ENCODE measurements around the gene CDH16. TPM values are rescaled to one million over a fixed set of nuclear protein-coding genes. Genes with fewer than 3 reads are reported as not detected.

The CDH16 gene
- total and polyA plus RNA-seq, 2 of the 13 experiments (the other 11 are each of a cell fraction or from before 2014, with no cell fraction given): 2.7 to 3.9 TPM

- TF ChIP-seq UBTF (CRISPR knock-in tag; IDR thresholded peaks at IDR 0.05) (0 out of 2 replicates have a peak, but pooled peaks have one; percentile 28), YEATS4 (CRISPR knock-in tag; IDR thresholded peaks at IDR 0.05; ENCODE audit: borderline replicate concordance) (peak; percentile 23; the same call in 1 of the 2 replicates), ZNF432 (CRISPR knock-in tag; IDR thresholded peaks at IDR 0.05; ENCODE audit: borderline replicate concordance) (no peak), NFE2 (CRISPR knock-in tag; IDR thresholded peaks at IDR 0.05) (no peak), ZBTB44 (CRISPR knock-in tag; IDR thresholded peaks at IDR 0.05) (no peak), ZNF552 (CRISPR knock-in tag; IDR thresholded peaks at IDR 0.05; ENCODE audit: borderline replicate concordance) (no peak), ZNF747 (CRISPR knock-in tag; IDR thresholded peaks at IDR 0.05; ENCODE audit: borderline replicate concordance) (peak; percentile 38; the same call in 1 of the 2 replicates), ZNF724P (CRISPR knock-in tag; IDR thresholded peaks at IDR 0.05; ENCODE audit: borderline replicate concordance) (0 out of 2 replicates have a peak, but pooled peaks have one; percentile 64), ZBTB10 (CRISPR knock-in tag; IDR thresholded peaks at IDR 0.05; ENCODE audit: borderline replicate concordance) (peak; percentile 60; the same call in 1 of the 2 replicates), ZBTB38 (CRISPR knock-in tag; IDR thresholded peaks at IDR 0.05) (peak; percentile 34; the same call in 1 of the 2 replicates), ZNF543 (CRISPR knock-in tag; IDR thresholded peaks at IDR 0.05) (no peak), MYC (CRISPR knock-in tag; IDR thresholded peaks at IDR 0.05; ENCODE audit: borderline replicate concordance) (0 out of 2 replicates have a peak, but pooled peaks have one; percentile 30), SNAPC2 (CRISPR knock-in tag; IDR thresholded peaks at IDR 0.05) (no peak), ZNF547 (CRISPR knock-in tag; IDR thresholded peaks at IDR 0.05) (0 out of 2 replicates have a peak, but pooled peaks have one; percentile 51), TEAD3 (CRISPR knock-in tag; optimal IDR thresholded peaks at IDR 0.05; ENCODE audit: borderline replicate concordance) (no peak), CAMTA2 (CRISPR knock-in tag; IDR thresholded peaks at IDR 0.05; ENCODE audit: borderline replicate concordance) (no peak)
- TF ChIP-seq, protein P1, sequence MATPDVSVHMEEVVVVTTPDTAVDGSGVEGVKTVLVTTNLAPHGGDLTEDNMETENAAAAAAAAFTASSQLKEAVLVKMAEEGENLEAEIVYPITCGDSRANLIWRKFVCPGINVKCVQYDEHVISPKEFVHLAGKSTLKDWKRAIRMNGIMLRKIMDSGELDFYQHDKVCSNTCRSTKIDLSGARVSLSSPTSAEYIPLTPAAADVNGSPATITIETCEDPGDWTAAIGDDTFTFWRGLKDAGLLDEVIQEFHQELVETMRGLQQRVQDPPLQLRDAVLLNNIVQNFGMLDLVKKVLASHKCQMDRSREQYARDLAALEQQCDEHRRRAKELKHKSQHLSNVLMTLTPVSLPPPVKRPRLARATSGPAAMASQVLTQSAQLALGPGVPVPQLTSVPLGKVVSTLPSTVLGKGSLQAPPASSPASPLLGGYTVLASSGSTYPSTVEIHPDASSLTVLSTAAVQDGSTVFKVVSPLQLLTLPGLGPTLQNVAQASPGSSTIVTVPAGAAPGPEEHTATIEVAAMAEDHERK (CRISPR knock-in tag; IDR thresholded peaks at IDR 0.05; ENCODE audit: low read depth): no peak
- TF ChIP-seq, protein P2, sequence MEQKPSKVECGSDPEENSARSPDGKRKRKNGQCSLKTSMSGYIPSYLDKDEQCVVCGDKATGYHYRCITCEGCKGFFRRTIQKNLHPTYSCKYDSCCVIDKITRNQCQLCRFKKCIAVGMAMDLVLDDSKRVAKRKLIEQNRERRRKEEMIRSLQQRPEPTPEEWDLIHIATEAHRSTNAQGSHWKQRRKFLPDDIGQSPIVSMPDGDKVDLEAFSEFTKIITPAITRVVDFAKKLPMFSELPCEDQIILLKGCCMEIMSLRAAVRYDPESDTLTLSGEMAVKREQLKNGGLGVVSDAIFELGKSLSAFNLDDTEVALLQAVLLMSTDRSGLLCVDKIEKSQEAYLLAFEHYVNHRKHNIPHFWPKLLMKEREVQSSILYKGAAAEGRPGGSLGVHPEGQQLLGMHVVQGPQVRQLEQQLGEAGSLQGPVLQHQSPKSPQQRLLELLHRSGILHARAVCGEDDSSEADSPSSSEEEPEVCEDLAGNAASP (CRISPR knock-in tag; IDR thresholded peaks at IDR 0.05; ENCODE audit: borderline replicate concordance): 0 out of 2 replicates have a peak, but pooled peaks have one; percentile 15
Measured at GRCh38 chr16:66899310-66899944, 19.3 kb downstream of the CDH16 start (continued).

Data from HepG2 (cell line).